ENCODE measurements around the gene ZNF860. TPM values are rescaled to one million over a fixed set of nuclear protein-coding genes. Genes with fewer than 3 reads are reported as not detected.

The ZNF860 gene
- total RNA-seq, 4 donors from 2014 or later: 1.0 to 2.8 (median 2.0) TPM

DNA sequence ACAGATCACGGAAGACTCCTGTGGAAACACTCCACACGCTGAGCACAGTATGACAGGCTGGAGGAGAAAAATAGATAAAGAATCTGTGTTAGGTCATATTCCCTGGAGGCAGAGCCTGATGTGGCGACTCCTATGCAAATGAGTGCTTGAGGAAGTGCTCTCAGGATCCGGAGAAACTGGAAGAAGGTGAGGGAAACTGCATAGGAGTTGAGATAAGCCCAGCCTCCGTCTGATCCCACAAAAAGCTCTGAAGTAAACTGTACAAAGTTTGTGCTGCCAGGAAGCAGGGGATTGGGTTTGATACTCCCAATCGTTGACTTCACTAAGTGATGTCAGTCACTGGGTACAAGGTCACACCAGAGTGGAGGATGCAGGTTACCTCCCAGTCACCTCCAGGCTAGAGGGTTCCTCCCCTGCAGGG, 33.9 kb upstream of the ZNF860 start:
- intact Hi-C loops (cut with DNase I; ENCODE audit: low total_unique reads): no loop called here
- H3K4me3 ChIP-seq (ENCODE audit: low read depth, poor library complexity, severe bottlenecking): no peak overlapping the region
- WGBS, 2 donors: 42 to 45% methylated on average over 6 of the region's 6 CpGs
- TF ChIP-seq POLR2A (IDR thresholded peaks at IDR 0.05): no peak
- TF ChIP-seq, protein P1, sequence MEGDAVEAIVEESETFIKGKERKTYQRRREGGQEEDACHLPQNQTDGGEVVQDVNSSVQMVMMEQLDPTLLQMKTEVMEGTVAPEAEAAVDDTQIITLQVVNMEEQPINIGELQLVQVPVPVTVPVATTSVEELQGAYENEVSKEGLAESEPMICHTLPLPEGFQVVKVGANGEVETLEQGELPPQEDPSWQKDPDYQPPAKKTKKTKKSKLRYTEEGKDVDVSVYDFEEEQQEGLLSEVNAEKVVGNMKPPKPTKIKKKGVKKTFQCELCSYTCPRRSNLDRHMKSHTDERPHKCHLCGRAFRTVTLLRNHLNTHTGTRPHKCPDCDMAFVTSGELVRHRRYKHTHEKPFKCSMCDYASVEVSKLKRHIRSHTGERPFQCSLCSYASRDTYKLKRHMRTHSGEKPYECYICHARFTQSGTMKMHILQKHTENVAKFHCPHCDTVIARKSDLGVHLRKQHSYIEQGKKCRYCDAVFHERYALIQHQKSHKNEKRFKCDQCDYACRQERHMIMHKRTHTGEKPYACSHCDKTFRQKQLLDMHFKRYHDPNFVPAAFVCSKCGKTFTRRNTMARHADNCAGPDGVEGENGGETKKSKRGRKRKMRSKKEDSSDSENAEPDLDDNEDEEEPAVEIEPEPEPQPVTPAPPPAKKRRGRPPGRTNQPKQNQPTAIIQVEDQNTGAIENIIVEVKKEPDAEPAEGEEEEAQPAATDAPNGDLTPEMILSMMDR (IDR thresholded peaks at IDR 0.05): no peak
- no peak for DNase-seq (ENCODE audit: low spot score in 2 of 2)

DNA sequence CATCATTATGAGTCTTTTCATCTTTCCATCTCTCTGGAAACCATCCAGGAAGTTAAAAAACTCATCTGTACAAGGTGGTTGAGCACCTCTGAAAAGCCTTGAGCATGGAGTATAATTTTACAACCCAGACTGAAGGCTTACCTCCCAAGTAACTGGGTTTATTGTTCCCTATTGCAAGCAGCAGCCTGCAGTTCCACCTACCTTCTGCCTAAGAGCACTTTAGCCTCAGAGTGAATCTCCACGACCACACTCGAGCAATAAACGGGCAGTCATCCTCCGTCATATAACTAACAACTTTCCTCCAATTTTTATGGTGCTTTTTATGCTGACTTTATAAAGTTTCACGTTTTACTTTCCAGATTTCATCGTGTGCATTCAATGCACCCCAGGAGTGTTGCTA, 33.3 kb upstream of the ZNF860 start:
- 73 to 85% methylated on average over 6 of the region's 6 CpGs for WGBS, 2 donors
- TF ChIP-seq POLR2A (IDR thresholded peaks at IDR 0.05): no peak
- TF ChIP-seq, protein P1 (IDR thresholded peaks at IDR 0.05): no peak
- DNase-seq (ENCODE audit: low spot score in 2 of 2): no peak
- H3K4me3 ChIP-seq (ENCODE audit: low read depth, poor library complexity, severe bottlenecking): no peak overlapping the region
- intact Hi-C loops (cut with DNase I; ENCODE audit: low total_unique reads): no loop called here

DNA sequence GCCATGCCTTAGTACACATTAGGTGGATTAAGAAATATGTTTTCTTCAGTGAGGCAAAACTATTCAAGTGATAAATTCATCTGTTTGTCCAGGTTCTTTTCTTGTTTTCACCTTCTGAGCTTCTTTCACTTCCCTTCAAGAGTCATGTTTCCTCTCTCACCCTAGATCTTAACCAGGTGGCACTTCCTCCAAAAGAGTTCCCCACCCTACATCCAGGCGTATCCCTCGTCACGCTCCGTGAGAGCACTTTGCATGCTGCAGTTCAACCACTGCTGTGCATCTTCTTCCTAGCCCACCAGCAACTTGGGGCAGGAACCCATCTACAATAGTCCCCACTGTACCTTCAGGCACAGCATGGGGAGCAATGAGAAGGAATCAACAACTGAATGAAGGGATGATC, 29.3 kb upstream of the ZNF860 start:
- no peak for TF ChIP-seq POLR2A (IDR thresholded peaks at IDR 0.05)
- TF ChIP-seq, protein P1 (IDR thresholded peaks at IDR 0.05): no peak
- no peak overlapping the region for H3K4me3 ChIP-seq (ENCODE audit: low read depth, poor library complexity, severe bottlenecking)
- DNase-seq (ENCODE audit: low spot score in 2 of 2): no peak
- WGBS, 2 donors: 79 to 82% methylated on average over 4 of the region's 4 CpGs
- intact Hi-C loops (cut with DNase I; ENCODE audit: low total_unique reads): no loop called here

DNA sequence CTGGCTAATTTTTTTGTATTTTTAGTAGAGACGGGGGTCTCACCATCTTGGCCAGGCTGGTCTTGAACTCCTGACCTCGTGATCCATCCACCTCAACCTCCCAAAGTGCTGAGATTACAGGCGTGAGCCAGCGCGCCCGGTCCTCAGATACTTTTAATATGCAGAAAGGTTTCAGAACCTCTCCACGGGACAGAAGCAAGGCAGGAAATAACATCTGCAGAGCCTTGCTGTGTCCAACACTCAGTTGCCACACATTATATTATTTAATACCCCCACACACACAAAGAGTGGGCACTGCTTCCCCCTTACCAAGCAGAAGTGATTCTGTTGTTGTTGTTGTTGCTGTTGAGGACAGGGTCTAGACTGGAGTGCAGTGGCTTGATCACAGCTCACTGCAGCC, 28.5 kb upstream of the ZNF860 start:
- DNase-seq (ENCODE audit: low spot score in 2 of 2): no peak
- WGBS, 2 donors: 85 to 90% methylated on average over 7 of the region's 7 CpGs
- no peak for TF ChIP-seq POLR2A (IDR thresholded peaks at IDR 0.05)
- TF ChIP-seq, protein P1 (IDR thresholded peaks at IDR 0.05): no peak
- H3K4me3 ChIP-seq (ENCODE audit: low read depth, poor library complexity, severe bottlenecking): no peak overlapping the region
- intact Hi-C loops (cut with DNase I; ENCODE audit: low total_unique reads): no loop called here

DNA sequence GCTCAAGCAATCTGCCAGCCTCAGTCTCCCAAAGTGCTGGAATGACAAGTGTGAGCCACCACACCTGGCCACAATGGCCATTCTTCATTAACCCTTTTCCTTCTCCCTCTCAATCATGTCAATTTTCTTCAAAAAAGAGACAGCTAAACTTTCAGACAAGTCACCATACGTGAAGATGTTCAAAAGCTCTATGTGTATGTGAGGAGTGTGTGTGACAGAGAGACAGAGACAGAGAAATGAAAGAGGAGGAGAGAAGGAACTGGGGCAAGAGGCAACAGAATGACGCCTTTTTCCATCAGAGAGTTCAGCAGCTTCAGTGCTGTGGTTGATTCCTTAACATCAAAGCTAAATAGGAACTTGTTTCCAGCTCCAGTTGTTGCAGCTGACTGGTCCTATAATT, 27.9 kb upstream of the ZNF860 start:
- 84 to 94% methylated on average over 2 of the region's 2 CpGs for WGBS, 2 donors
- no peak overlapping the region for H3K4me3 ChIP-seq (ENCODE audit: low read depth, poor library complexity, severe bottlenecking)
- TF ChIP-seq, protein P1 (IDR thresholded peaks at IDR 0.05): no peak
- TF ChIP-seq POLR2A (IDR thresholded peaks at IDR 0.05): no peak
- intact Hi-C loops (cut with DNase I; ENCODE audit: low total_unique reads): no loop called here
- no peak for DNase-seq (ENCODE audit: low spot score in 2 of 2)

DNA sequence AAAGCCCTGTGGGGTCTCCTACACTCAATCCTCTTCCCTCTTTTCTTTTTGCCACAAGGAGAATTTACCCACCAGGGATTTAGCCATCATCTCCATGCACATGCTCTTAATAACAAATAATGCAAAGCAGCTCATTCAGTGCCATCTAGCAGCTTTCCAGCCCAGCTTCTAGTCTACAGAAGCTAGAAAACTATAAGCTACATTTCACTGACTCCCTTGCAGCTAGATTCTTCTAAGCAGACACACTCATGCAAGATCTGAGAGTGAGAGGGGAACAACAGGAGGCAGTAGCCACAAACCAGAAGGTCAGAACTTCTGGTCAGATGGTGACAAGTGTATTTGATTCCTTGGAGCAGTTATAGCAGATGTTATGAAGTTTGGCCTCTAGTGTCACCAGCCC, 26.0 kb upstream of the ZNF860 start:
- no peak overlapping the region for H3K4me3 ChIP-seq (ENCODE audit: low read depth, poor library complexity, severe bottlenecking)
- TF ChIP-seq, protein P1 (IDR thresholded peaks at IDR 0.05): no peak
- intact Hi-C loops (cut with DNase I; ENCODE audit: low total_unique reads): no loop called here
- DNase-seq (ENCODE audit: low spot score in 2 of 2): no peak
